Measurements from ENCODE around the gene IL1RAPL2.

The IL1RAPL2 gene

GRCh38 chrX:105375816-105376215 lies 809.8 kb downstream of the IL1RAPL2 start:
- Mint-ChIP-seq H3K4me3 (no peak overlapping the region), H3K4me1 (no peaks in the 10 kb centered on the region), H3K27me3 (no peaks in the 10 kb centered on the region), H3K27ac (ENCODE audit: low read depth) (no peak overlapping the region), H3K9me3 (no peaks in the 10 kb centered on the region), H3K36me3 (ENCODE audit: insufficient read depth) (no peaks in the 10 kb centered on the region)
- ATAC-seq (replicated peaks; ENCODE audit: extremely low read depth, poor library complexity, severe bottlenecking) (no peak), DNase-seq (ENCODE audit: low spot score in 2 of 2) (no peak)

DNA sequence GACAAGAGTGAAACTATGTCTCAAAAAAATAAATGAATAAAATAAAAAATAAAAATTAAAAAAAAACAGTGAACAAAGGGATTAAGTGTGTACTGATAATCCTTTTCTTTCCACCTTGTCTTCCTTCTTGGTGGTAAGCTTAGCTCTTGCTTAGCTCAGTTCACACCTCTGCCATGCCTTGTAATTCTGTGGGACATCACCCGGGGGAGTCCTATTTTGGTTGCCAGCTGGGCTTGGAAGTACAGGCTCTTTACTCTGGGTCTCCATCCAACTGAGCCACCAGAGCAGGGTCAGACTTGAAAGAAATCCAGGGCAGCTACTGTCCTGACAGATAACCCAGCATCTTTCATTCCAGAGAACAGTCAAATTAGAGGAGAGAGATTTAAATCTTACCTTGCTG lies 858.7 kb downstream of the IL1RAPL2 start:
- no peak for DNase-seq (ENCODE audit: low spot score in 2 of 2)
- no peaks in the 10 kb centered on the region for H3K27me3 Mint-ChIP-seq
- no peaks in the 10 kb centered on the region for H3K4me1 Mint-ChIP-seq
- peaks cover 8% of the 10 kb centered on the region for H3K9me3 Mint-ChIP-seq
- no peak overlapping the region for H3K4me3 Mint-ChIP-seq
- H3K27ac Mint-ChIP-seq (ENCODE audit: low read depth): no peak overlapping the region
- H3K36me3 Mint-ChIP-seq (ENCODE audit: insufficient read depth): no peaks in the 10 kb centered on the region
- no peak for ATAC-seq (replicated peaks; ENCODE audit: extremely low read depth, poor library complexity, severe bottlenecking)

- no peaks in the 10 kb centered on the region for H3K36me3 Mint-ChIP-seq (ENCODE audit: insufficient read depth)
- peaks cover 5% of the 10 kb centered on the region for H3K9me3 Mint-ChIP-seq
- DNase-seq (ENCODE audit: low spot score in 2 of 2) (no peak), ATAC-seq (replicated peaks; ENCODE audit: extremely low read depth, poor library complexity, severe bottlenecking) (no peak)
- no peak overlapping the region for H3K4me3 Mint-ChIP-seq
- H3K27ac Mint-ChIP-seq (ENCODE audit: low read depth): no peak overlapping the region
- no peaks in the 10 kb centered on the region for H3K27me3 Mint-ChIP-seq
- no peaks in the 10 kb centered on the region for H3K4me1 Mint-ChIP-seq
Measured at GRCh38 chrX:105451401-105451800, 885.4 kb downstream of the IL1RAPL2 start.

- H3K27me3 Mint-ChIP-seq: no peaks in the 10 kb centered on the region
- no peaks in the 10 kb centered on the region for H3K4me1 Mint-ChIP-seq
- H3K9me3 Mint-ChIP-seq: peaks cover 13% of the 10 kb centered on the region
- no peak overlapping the region for H3K4me3 Mint-ChIP-seq
- ATAC-seq (replicated peaks; ENCODE audit: extremely low read depth, poor library complexity, severe bottlenecking) (no peak), DNase-seq (ENCODE audit: low spot score in 2 of 2) (no peak)
- no peaks in the 10 kb centered on the region for H3K36me3 Mint-ChIP-seq (ENCODE audit: insufficient read depth)
- H3K27ac Mint-ChIP-seq (ENCODE audit: low read depth): no peak overlapping the region
Measured at GRCh38 chrX:105458846-105459245, 892.8 kb downstream of the IL1RAPL2 start.

DNA sequence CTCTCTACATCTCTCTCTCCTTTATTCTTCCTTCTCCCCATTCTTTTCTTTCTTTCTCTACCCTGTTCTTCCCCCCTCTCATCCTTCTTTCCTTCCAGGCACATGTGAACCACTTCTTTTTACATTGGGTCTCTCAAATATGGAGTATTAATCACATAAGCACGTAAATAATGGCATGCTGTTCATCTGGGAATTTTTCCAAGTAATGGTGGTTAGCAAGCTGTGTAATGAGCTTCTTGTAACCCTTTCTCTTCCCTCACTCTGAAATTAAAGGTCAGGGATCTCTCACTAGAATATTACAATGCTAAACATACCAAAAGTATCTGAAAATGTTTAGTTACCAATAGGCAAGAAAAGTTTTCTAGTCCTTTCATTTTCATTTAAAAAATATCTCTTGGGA lies 894.4 kb downstream of the IL1RAPL2 start:
- Mint-ChIP-seq H3K9me3 (peaks cover 13% of the 10 kb centered on the region), H3K4me3 (no peak overlapping the region), H3K4me1 (no peaks in the 10 kb centered on the region), H3K36me3 (ENCODE audit: insufficient read depth) (no peaks in the 10 kb centered on the region), H3K27me3 (no peaks in the 10 kb centered on the region), H3K27ac (ENCODE audit: low read depth) (no peak overlapping the region)
- DNase-seq (ENCODE audit: low spot score in 2 of 2) (no peak), ATAC-seq (replicated peaks; ENCODE audit: extremely low read depth, poor library complexity, severe bottlenecking) (no peak)

GRCh38 chrX:105461016-105461415 lies 895.0 kb downstream of the IL1RAPL2 start:
- Mint-ChIP-seq H3K4me1 (no peaks in the 10 kb centered on the region), H3K36me3 (ENCODE audit: insufficient read depth) (no peaks in the 10 kb centered on the region), H3K9me3 (peaks cover 11% of the 10 kb centered on the region), H3K27me3 (no peaks in the 10 kb centered on the region), H3K27ac (ENCODE audit: low read depth) (no peak overlapping the region), H3K4me3 (no peak overlapping the region)
- ATAC-seq (replicated peaks; ENCODE audit: extremely low read depth, poor library complexity, severe bottlenecking): no peak
- DNase-seq (ENCODE audit: low spot score in 2 of 2): no peak

- Mint-ChIP-seq H3K9me3 (peaks cover 6% of the 10 kb centered on the region), H3K36me3 (ENCODE audit: insufficient read depth) (no peaks in the 10 kb centered on the region), H3K27me3 (no peaks in the 10 kb centered on the region), H3K4me1 (no peaks in the 10 kb centered on the region), H3K4me3 (no peak overlapping the region), H3K27ac (ENCODE audit: low read depth) (no peak overlapping the region)
- ATAC-seq (replicated peaks; ENCODE audit: extremely low read depth, poor library complexity, severe bottlenecking): no peak
- DNase-seq (ENCODE audit: low spot score in 2 of 2): no peak
Measured at GRCh38 chrX:105462186-105462585, 896.2 kb downstream of the IL1RAPL2 start.

- no peak overlapping the region for H3K27ac Mint-ChIP-seq (ENCODE audit: low read depth)
- H3K4me1 Mint-ChIP-seq: no peaks in the 10 kb centered on the region
- H3K9me3 Mint-ChIP-seq: peaks cover 6% of the 10 kb centered on the region
- no peaks in the 10 kb centered on the region for H3K36me3 Mint-ChIP-seq (ENCODE audit: insufficient read depth)
- H3K4me3 Mint-ChIP-seq: no peak overlapping the region
- no peaks in the 10 kb centered on the region for H3K27me3 Mint-ChIP-seq
- ATAC-seq (replicated peaks; ENCODE audit: extremely low read depth, poor library complexity, severe bottlenecking) (no peak), DNase-seq (ENCODE audit: low spot score in 2 of 2) (no peak)
Measured at GRCh38 chrX:105463473-105463872, 897.5 kb downstream of the IL1RAPL2 start.

GRCh38 chrX:105464618-105465017 lies 898.6 kb downstream of the IL1RAPL2 start:
- Mint-ChIP-seq H3K4me1 (no peaks in the 10 kb centered on the region), H3K4me3 (no peak overlapping the region), H3K27ac (ENCODE audit: low read depth) (no peak overlapping the region), H3K9me3 (peaks cover 11% of the 10 kb centered on the region), H3K27me3 (no peaks in the 10 kb centered on the region), H3K36me3 (ENCODE audit: insufficient read depth) (no peaks in the 10 kb centered on the region)
- DNase-seq (ENCODE audit: low spot score in 2 of 2): no peak
- ATAC-seq (replicated peaks; ENCODE audit: extremely low read depth, poor library complexity, severe bottlenecking): no peak

DNA sequence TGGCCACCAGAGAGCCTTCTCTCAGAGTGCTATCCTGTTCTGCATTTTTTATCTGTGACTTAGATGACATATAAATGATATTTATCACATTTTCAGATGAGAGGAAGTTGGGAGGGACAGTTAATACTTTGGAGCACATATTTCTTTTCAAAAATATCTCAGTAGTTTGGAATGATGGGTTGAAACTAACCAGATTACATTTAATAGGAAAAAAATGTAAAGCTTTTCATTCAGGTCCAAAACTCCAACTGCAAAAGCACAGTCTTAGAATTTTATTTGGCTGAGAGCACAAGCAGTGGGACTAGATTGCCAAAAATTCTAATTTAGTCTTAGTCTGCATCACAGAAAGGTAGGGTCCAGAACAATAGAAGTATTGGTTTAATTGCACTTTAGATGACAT lies 902.7 kb downstream of the IL1RAPL2 start:
- no peaks in the 10 kb centered on the region for H3K27me3 Mint-ChIP-seq
- H3K27ac Mint-ChIP-seq (ENCODE audit: low read depth): no peak overlapping the region
- ATAC-seq (replicated peaks; ENCODE audit: extremely low read depth, poor library complexity, severe bottlenecking) (no peak), DNase-seq (ENCODE audit: low spot score in 2 of 2) (no peak)
- H3K36me3 Mint-ChIP-seq (ENCODE audit: insufficient read depth): no peaks in the 10 kb centered on the region
- no peaks in the 10 kb centered on the region for H3K4me1 Mint-ChIP-seq
- H3K4me3 Mint-ChIP-seq: no peak overlapping the region
- peaks cover 5% of the 10 kb centered on the region for H3K9me3 Mint-ChIP-seq

DNA sequence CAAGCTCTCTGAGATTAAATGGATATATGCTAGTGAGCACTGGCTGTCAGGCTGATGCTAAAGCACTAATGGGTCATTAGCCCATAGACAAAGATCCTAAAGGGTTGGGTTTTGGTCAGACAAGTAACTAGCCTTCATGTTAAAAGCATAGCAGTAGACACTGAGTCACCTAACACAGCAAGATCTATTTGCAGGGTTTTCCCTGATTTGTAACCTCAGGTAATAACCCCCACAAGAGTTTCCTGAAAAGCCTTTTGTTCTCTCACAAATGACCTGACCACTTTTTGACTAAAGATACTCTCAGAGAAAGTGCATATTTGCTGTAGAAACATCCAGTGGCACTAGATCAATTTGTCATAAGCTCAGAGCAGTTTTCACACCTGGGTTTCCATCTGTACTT lies 905.6 kb downstream of the IL1RAPL2 start:
- ATAC-seq (replicated peaks; ENCODE audit: extremely low read depth, poor library complexity, severe bottlenecking) (no peak), DNase-seq (ENCODE audit: low spot score in 2 of 2) (no peak)
- Mint-ChIP-seq H3K9me3 (peaks cover 5% of the 10 kb centered on the region), H3K27me3 (no peaks in the 10 kb centered on the region), H3K4me1 (no peaks in the 10 kb centered on the region), H3K36me3 (ENCODE audit: insufficient read depth) (no peaks in the 10 kb centered on the region), H3K27ac (ENCODE audit: low read depth) (no peak overlapping the region), H3K4me3 (no peak overlapping the region)

GRCh38 chrX:105475801-105476200 lies 909.8 kb downstream of the IL1RAPL2 start:
- H3K27ac Mint-ChIP-seq (ENCODE audit: low read depth): no peak overlapping the region
- peaks cover 9% of the 10 kb centered on the region for H3K9me3 Mint-ChIP-seq
- DNase-seq (ENCODE audit: low spot score in 2 of 2): no peak
- no peaks in the 10 kb centered on the region for H3K36me3 Mint-ChIP-seq (ENCODE audit: insufficient read depth)
- H3K4me3 Mint-ChIP-seq: no peak overlapping the region
- no peaks in the 10 kb centered on the region for H3K27me3 Mint-ChIP-seq
- ATAC-seq (replicated peaks; ENCODE audit: extremely low read depth, poor library complexity, severe bottlenecking): no peak
- H3K4me1 Mint-ChIP-seq: no peaks in the 10 kb centered on the region

DNA sequence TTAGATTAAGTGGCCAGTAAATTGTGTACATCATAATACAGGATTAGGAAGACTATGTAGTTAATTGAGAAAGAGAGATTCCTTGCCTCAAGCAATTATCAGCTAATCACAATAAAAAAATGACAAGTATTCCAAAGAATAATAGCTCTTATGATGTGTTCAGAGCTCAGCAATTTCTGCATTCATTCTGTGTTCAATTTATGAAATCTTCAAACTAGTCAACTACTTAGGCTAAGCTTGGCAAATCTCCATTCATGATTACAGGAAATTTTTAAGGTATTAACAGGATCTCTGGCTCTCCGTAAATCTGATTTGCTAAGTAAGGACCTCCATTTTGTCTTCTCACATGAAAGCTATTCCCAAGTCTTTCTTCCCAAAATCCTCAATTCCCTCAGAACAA lies 911.4 kb downstream of the IL1RAPL2 start:
- no peaks in the 10 kb centered on the region for H3K36me3 Mint-ChIP-seq (ENCODE audit: insufficient read depth)
- no peaks in the 10 kb centered on the region for H3K4me1 Mint-ChIP-seq
- no peak overlapping the region for H3K4me3 Mint-ChIP-seq
- peaks cover 9% of the 10 kb centered on the region for H3K9me3 Mint-ChIP-seq
- no peak for ATAC-seq (replicated peaks; ENCODE audit: extremely low read depth, poor library complexity, severe bottlenecking)
- no peak overlapping the region for H3K27ac Mint-ChIP-seq (ENCODE audit: low read depth)
- DNase-seq (ENCODE audit: low spot score in 2 of 2): no peak
- no peaks in the 10 kb centered on the region for H3K27me3 Mint-ChIP-seq
